Measurements from ENCODE around the gene CCN5. TPM values are rescaled to one million over a fixed set of nuclear protein-coding genes. Genes with fewer than 3 reads are reported as not detected.
A peak's percentile ranks its signal among the peaks of the same experiment; 100 is the strongest.

The CCN5 gene
- total RNA-seq, 1 donor from 2014 or later = not detected

- H3K4me3 ChIP-seq (ENCODE audit: low read depth, low read length) = no peak overlapping the region
- TF ChIP-seq CTCF (conservative IDR thresholded peaks at IDR 0.05; ENCODE audit: low read depth, low read length) = no peak
- no peak for DNase-seq (ENCODE audit: low read depth)
These were observed 28.9 kb downstream of the CCN5 start for GRCh38 chr20:44743916-44744655.

GRCh38 chr20:44745122-44745597, 30.0 kb downstream of the CCN5 start:
- no peak overlapping the region for H3K4me3 ChIP-seq (ENCODE audit: low read depth, low read length)
- DNase-seq (ENCODE audit: low read depth) = no peak
- TF ChIP-seq CTCF (conservative IDR thresholded peaks at IDR 0.05; ENCODE audit: low read depth, low read length) = no peak

GRCh38 chr20:44745598-44746366, 30.6 kb downstream of the CCN5 start, which contains the start of gene KCNK15:
TSS of gene KCNK15 (plus strand) at chr20:44745865. CDS start at chr20:44745911, 46 bp downstream.
- TF ChIP-seq CTCF (conservative IDR thresholded peaks at IDR 0.05; ENCODE audit: low read depth, low read length) = no peak
- DNase-seq (ENCODE audit: low read depth) = no peak
- peak within 1 kb of the TSS; percentile 47 for H3K4me3 ChIP-seq (ENCODE audit: low read depth, low read length)

- peak overlapping the region; percentile 47 for H3K4me3 ChIP-seq (ENCODE audit: low read depth, low read length)
- no peak for TF ChIP-seq CTCF (conservative IDR thresholded peaks at IDR 0.05; ENCODE audit: low read depth, low read length)
- DNase-seq (ENCODE audit: low read depth) = no peak
These were observed 31.4 kb downstream of the CCN5 start for GRCh38 chr20:44746367-44747165.

GRCh38 chr20:44747166-44748004, 32.2 kb downstream of the CCN5 start:
- peak; percentile 86 for TF ChIP-seq CTCF (conservative IDR thresholded peaks at IDR 0.05; ENCODE audit: low read depth, low read length)
- DNase-seq (ENCODE audit: low read depth) = peak; percentile 45
- no peak overlapping the region for H3K4me3 ChIP-seq (ENCODE audit: low read depth, low read length)

- H3K4me3 ChIP-seq (ENCODE audit: low read depth, low read length) = no peak overlapping the region
- TF ChIP-seq CTCF (conservative IDR thresholded peaks at IDR 0.05; ENCODE audit: low read depth, low read length) = no peak
- DNase-seq (ENCODE audit: low read depth) = no peak
These were observed 32.8 kb downstream of the CCN5 start for GRCh38 chr20:44748005-44748370.
